GM19467 (cell line): Measurements from ENCODE around the gene JPT2.

ENCODE experiments used
- ATAC-seq: cut with Tn5 transposase; IDR thresholded peaks from one replicate; pipeline ENCODE4 v1.9.1; 2021; ENCODE audit warnings: mild to moderate bottlenecking, moderate library complexity; ENCODE audit not compliant: unreplicated experiment

Gene JPT2

GRCh38 chr16:1677942-1678499 lies at the start of gene JPT2:
Gene JPT2, plus strand, starts transcription at chr16:1678279. Its CDS starts 34 bp downstream, at chr16:1678313.
- ATAC-seq = peak; percentile 91

GRCh38 chr16:1630450-1631213 lies 47.4 kb upstream of the JPT2 start:
- no peak for ATAC-seq

- ATAC-seq = no peak
Observed at GRCh38 chr16:1631230-1631629, 46.8 kb upstream of the JPT2 start.

- ATAC-seq = no peak
Observed at GRCh38 chr16:1631931-1632637, 46.0 kb upstream of the JPT2 start.

- no peak for ATAC-seq
Observed at GRCh38 chr16:1632638-1632970, 45.5 kb upstream of the JPT2 start.

- ATAC-seq = no peak
Observed at GRCh38 chr16:1633310-1633709, 44.8 kb upstream of the JPT2 start.

GRCh38 chr16:1634541-1634940 lies 43.5 kb upstream of the JPT2 start:
- ATAC-seq = no peak

- ATAC-seq = no peak
Observed at GRCh38 chr16:1635070-1635469, 43.0 kb upstream of the JPT2 start.

- no peak for ATAC-seq
Observed at GRCh38 chr16:1637526-1637925, 40.6 kb upstream of the JPT2 start.

- ATAC-seq = no peak
Observed at GRCh38 chr16:1638757-1639156, 39.3 kb upstream of the JPT2 start.

GRCh38 chr16:1639282-1639681 lies 38.8 kb upstream of the JPT2 start:
- no peak for ATAC-seq

- no peak for ATAC-seq
Observed at GRCh38 chr16:1639860-1640259, 38.2 kb upstream of the JPT2 start.

- ATAC-seq = no peak
Observed at GRCh38 chr16:1640261-1640941, 37.7 kb upstream of the JPT2 start.

- ATAC-seq = no peak
Observed at GRCh38 chr16:1641261-1641660, 36.8 kb upstream of the JPT2 start.

GRCh38 chr16:1642148-1642547 lies 35.9 kb upstream of the JPT2 start:
- no peak for ATAC-seq

- no peak for ATAC-seq
Observed at GRCh38 chr16:1642753-1643152, 35.3 kb upstream of the JPT2 start.

- no peak for ATAC-seq
Observed at GRCh38 chr16:1643521-1643920, 34.6 kb upstream of the JPT2 start.

- no peak for ATAC-seq
Observed at GRCh38 chr16:1645914-1646525, 32.1 kb upstream of the JPT2 start.

- no peak for ATAC-seq
Observed at GRCh38 chr16:1647856-1648255, 30.2 kb upstream of the JPT2 start.

GRCh38 chr16:1650131-1650530 lies 27.9 kb upstream of the JPT2 start:
- no peak for ATAC-seq
